Suppressor macrophage treated with lipopolysaccharide for 1 hour (primary cell): Measurements from ENCODE around the gene ZNF397.

ENCODE experiments used
- DNase-seq, 3 donors: peaks; one replicate each; pipeline ENCODE4 v3.0.0-alpha.2; 2020 to 2022

ZNF397 gene

GRCh38 chr18:35247412-35248249 lies 6.8 kb downstream of the ZNF397 start:
- no peak for DNase-seq

GRCh38 chr18:35248429-35248828 lies 7.6 kb downstream of the ZNF397 start:
- no peak for DNase-seq

GRCh38 chr18:35252466-35252865 lies 11.6 kb downstream of the ZNF397 start:
- DNase-seq, result no peak

- DNase-seq, result no peak
These were observed 12.9 kb downstream of the ZNF397 start for GRCh38 chr18:35253655-35254287.

- no peak for DNase-seq
These were observed 16.1 kb downstream of the ZNF397 start for GRCh38 chr18:35256947-35257346.

GRCh38 chr18:35264409-35264808 lies 23.6 kb downstream of the ZNF397 start:
- no peak for DNase-seq

- peak; percentile 26 to 41 (median 29) for DNase-seq
These were observed 26.4 kb downstream of the ZNF397 start for GRCh38 chr18:35267161-35267651.

- no peak for DNase-seq
These were observed 27.0 kb downstream of the ZNF397 start for GRCh38 chr18:35267809-35268208.

- DNase-seq, result peak in 1 of 3 donors; percentile 18
These were observed 28.0 kb downstream of the ZNF397 start for GRCh38 chr18:35268821-35269220.

- DNase-seq, result no peak
These were observed 30.8 kb downstream of the ZNF397 start for GRCh38 chr18:35271656-35272055.

- DNase-seq, result no peak
These were observed 35.4 kb downstream of the ZNF397 start for GRCh38 chr18:35276267-35276666.

- no peak for DNase-seq
These were observed 36.8 kb downstream of the ZNF397 start for GRCh38 chr18:35277633-35278032.

- no peak for DNase-seq
These were observed 37.3 kb downstream of the ZNF397 start for GRCh38 chr18:35278085-35278484.

- DNase-seq, result no peak
These were observed 38.1 kb downstream of the ZNF397 start for GRCh38 chr18:35278969-35279368.

- DNase-seq, result peak in 2 of 3 donors; percentile 20 to 39
These were observed 41.5 kb downstream of the ZNF397 start for GRCh38 chr18:35282353-35282752.

- no peak for DNase-seq
These were observed 43.3 kb downstream of the ZNF397 start for GRCh38 chr18:35283923-35284794.

GRCh38 chr18:35284841-35285240 lies 44.0 kb downstream of the ZNF397 start:
- no peak for DNase-seq

- peak; percentile 10 to 24 (median 11) for DNase-seq
These were observed 48.5 kb downstream of the ZNF397 start for GRCh38 chr18:35289293-35289692.

GRCh38 chr18:35289727-35290093 lies 48.9 kb downstream of the ZNF397 start:
- DNase-seq, result peak in 1 of 3 donors; percentile 6

GRCh38 chr18:35290094-35290735 lies 49.4 kb downstream of the ZNF397 start, which contains the start of gene ZSCAN30:
TSS of gene ZSCAN30 (minus strand) at chr18:35290229. CDS start at chr18:35264352, 25,877 bp downstream.
- DNase-seq, result peak; percentile 94 to 98 (median 97)

- no peak for DNase-seq
These were observed 50.3 kb downstream of the ZNF397 start for GRCh38 chr18:35291166-35291565.

GRCh38 chr18:35296060-35296459 lies 55.2 kb downstream of the ZNF397 start:
- DNase-seq, result no peak
